Hematopoietic multipotent progenitor cell treated with erythropoietin and hydrocortisone succinate and interleukin-3 and kit ligand, for 4 days (in vitro differentiated cells): ENCODE results near the gene TBL1XR1.
"Not testable (repeated sequence)": the region's sequence is repeated elsewhere in the genome, so short reads cannot be mapped to it uniquely, and the experiment has no call there.

Experiments
- DNase-seq: peaks from one replicate; pipeline ENCODE4 v3.0.0-alpha.2; 2015

The TBL1XR1 gene

DNA sequence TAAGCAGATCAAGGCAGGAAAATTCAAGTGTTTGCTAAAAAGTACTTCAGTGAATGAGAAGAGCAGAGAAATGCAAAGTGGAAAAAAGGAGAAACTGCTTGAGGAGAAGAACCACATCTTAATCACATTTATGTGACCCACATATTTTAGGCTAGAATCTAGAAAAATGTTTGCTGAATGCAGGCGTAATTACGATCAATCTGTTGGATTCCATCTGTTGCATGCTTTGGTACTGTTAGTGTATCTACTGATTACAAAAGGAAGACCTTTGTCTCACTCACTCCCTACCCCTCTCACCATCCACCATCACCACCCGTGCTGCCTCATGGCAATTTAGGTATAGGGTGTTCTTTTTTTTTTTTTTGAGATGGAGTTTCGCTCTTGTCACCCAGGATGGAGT lies 9.7 kb upstream of the TBL1XR1 start:
- no peak for DNase-seq

DNA sequence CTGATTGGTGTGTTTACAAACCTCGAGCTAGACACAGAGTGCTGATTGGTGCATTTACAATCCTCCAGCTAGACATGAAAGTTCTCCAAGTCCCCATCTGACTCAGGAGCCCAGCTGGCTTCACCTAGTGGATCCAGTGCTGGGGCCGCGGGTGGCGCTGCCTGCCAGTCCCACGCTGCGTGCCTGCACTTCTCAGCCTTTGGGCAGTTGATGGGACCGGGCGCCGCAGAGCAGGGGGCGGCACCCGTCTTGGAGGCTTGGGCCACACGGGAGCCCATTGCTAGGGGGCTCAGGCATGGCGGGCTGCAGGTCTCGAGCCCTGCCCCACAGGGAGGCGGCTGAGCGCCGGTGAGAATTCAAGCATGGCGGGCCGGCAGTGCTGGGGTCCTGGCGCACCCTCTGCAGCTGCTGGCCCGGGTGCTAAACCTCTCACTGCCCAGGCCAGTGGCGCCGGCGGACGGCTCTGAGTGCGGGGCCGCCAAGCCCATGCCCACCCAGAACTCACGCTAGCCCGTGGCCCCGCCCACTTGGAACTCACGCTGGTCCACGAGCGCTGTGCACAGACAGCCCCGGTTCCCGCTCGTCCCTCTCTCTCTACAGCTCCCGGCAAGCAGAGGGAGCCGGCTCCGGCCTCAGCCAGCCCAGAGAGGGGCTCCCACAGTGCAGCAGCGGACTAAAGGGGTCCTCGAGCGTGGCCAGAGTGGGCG lies 6.6 kb upstream of the TBL1XR1 start:
- DNase-seq = no peak

DNA sequence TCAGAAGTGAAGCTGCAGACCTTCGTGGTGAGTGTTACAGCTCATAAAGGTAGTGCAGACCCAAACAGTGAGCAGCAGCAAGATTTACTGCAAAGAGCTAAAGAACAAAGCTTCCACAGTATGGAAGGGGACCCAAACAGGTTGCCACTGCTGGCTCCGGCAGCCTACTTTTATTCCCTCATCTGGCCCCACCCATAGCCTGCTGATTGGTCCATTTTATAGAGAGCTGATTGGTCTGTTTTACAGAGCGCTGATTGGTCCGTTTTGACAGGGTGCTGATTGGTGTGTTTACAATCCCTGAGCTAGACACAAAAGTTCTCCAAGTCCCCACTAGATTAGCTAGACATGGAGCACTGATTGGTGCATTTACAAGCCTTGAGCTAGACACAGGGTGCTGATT lies 5.7 kb upstream of the TBL1XR1 start:
- DNase-seq = not testable (repeated sequence)

DNA sequence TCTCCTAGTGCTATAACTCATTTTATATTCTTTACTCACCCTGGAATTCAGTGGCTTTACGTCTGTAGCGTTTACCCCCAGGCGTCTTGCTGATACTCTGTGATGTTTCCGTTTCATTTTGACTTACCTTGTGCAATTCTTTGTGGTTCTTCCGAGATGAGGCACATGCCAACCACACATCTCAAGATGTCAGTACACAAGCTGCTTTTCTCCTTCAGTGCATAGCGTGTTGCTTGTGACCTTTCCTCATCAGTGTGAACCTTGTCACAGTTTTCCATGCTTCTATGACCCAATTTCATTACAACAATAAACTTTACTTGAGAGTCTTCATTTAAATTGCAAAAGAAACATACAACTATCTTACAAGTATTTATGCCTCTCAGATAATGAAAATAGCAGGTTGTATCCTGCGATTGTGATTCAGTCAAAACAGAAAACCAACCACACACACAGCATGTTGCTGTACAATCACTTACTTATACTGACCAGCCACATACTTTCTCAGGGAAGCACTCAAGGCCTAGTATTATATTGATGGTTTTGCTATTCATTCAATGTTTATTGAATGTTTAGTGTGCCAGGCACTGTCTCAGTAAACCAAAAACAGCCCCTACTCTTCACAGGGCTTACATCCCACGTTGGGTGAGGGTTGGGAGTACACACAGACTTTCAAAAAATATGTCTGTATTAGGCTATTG lies 4.6 kb upstream of the TBL1XR1 start:
- DNase-seq = peak; percentile 77

DNA sequence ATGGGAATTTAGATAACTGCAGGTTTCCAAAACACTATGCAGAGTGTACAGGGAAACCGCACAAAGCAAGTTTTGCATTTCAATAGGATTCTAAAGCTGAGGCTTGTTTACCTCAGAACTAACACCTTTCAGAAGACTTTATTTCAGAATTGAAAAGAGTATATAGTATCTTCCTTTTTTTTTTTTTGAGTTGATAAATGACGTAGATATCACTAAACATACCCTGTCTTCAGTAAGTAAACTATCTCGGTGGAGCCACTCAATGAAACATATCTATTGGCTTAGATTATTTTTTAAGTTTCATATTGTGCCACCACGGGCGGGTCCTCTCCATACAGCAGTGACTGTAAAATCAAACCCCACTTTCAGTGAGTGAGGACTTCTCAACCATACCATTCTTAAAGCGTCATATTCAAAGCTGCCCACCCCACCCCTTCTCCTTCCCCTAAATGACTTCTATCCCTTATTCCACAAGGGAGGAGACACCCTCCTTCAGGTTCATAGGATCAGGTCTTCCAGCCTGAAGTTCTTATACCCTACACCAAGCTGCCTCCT lies 2.0 kb upstream of the TBL1XR1 start:
- no peak for DNase-seq

DNA sequence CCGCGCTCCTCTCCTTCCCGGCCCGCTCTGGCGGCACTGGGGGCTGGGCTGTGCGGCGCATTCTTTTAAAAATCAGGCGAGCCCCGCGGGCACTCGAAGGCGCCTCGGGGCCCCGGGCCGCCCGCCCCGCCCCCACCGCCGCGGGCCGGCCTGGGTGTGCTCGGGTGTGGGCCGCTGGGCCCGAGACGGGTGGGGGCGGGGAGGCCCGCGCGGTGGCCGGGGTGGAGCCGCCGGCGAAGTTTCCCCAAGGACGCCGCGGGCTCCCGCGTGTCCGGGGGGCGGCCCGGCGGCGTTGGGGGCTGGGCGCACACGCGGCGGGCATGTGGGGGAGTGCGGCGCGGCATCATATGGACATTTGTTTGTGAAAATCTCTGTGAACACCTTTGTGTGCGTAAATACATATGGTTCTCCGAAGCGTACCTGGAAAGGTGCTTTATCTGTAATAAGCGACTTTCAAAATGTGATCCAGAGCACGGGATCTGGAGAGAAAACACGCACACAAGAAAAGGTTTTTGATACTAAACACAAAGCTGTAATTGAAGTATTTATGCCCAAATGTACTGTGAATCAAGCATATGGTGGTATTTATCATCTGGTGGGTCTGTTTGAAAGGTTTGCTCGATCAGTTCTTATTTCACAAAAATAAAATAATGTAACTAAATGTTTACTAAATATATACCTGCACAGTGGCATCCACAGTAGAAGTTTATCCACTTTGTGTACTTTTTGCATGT lies 612 bp upstream of the TBL1XR1 start:
- DNase-seq = peak; percentile 81

DNA sequence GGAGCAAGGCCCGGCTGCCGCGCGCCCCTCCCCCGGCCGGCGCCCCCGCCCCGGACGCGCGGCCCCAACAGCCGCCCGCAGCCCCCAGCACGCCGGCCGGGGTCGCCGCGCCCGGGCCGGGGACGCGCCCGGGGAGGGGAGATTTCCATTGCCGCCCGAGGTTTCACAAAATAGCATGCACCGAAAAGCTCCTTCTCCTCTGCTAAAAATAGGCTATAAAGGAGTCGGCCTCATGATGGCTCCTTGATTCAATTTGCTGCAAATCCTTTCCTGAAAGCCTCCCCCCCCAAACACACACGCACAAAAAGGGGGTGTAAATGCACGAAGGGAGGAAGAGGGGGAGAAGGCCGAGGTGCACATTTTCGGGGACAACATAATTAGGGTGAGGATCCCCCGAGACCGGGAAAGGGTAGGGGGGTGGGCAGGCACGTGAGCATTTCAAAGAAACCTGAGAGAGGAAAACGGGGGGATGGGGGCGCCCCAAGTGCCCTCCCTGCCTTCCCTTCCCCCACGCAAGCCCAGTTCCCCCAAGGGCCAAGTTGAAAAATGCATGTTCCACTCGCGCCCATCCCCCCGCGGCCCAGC lies 734 bp downstream of the TBL1XR1 start:
- DNase-seq = peak; percentile 78

DNA sequence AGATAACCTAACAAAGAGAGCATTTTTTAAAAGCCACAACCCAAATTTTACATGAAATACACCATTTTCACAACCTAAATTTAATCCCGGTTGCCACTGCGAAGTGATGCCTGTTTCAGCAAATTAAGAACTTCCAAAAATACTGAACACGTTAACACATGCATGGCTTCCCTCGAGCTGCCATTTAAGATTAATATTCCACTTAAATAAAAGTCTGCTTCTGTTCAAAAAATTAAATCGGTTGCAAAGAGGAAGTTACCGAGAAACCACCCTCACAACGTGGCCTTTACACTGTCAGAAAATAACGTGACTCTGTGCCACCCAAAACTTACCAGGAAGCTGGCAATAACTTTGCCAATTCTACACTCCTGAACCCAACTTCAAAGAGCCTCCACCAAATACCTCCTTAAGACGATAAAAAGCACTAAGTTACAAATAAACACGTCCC lies 1.2 kb downstream of the TBL1XR1 start:
- peak; percentile 82 for DNase-seq

DNA sequence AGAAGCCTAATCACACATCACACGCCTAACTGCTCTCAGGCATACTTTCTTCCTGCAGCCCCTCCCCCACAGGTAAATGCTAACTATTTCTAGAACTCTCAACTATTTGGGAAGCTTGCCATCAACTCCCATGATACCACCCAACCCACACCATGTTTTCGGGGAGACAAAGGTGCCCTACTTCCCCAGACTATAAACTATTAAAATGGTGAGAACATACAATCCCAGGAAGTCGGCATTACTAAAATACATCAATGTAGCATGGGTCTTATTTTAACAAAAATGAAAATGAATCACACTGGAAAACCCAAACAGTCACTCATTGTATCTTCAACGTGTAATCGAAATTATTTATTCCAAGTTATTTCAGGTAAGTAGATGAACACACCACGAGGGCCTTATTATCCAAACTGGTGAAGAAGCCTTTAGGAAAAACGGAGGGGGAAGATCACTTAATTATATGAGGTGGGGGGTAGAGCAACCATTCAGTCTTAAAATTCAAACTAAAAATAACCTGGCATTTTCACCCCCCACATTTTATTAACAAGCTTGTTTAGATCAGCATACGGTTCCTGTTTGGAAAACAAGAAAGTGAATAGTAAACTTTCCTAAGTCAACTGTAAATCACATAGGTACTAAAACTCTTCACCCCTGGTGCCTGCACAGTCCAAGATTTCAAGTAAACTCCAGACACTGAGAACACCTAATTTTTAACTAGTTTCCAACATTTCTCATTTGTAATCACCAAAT lies 1.9 kb downstream of the TBL1XR1 start:
- peak; percentile 66 for DNase-seq

DNA sequence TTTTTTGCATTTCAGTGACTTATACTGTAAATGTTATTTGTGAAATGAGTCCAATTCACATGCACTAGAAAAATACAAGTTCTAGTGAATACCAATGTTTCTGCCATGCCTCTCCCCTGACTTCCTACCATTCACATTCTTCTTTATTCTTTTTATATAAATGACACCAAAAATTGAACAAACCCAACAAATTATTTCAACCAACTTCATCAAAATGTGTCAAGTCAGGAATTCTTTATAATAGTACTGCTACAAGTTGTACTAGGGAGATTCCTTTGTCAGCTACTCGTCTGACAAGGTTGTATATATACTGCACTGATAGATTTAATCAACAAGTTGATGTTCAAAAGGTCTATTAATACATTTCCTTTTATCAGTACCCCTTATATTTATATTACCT lies 3.0 kb downstream of the TBL1XR1 start:
- no peak for DNase-seq

DNA sequence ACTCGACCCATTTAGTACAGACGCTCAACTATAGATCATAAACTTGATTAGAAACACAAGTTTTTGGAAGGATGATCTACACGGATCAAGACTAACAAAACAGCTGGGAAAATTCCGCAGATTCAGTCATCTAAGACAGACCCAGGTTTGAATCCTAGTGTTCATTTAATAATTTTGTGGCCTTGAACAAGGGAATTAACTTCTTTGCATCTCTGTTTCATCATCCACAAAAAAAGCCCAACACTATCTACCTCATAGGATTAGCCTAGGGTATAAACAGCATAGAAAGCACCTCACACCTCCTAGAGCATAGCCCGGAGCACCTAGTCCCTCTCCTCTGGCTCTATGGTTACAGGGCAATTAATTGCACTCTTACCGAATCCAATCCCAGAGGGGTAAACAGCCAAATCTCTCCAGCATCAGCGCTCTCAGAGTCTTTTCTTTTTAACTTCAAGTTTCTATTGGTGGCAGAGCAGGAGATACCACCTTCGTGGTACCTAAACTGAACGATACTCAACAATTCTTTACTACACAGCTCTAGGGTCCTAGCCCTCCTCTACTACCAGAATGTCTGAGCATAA lies 3.5 kb downstream of the TBL1XR1 start:
- no peak for DNase-seq

DNA sequence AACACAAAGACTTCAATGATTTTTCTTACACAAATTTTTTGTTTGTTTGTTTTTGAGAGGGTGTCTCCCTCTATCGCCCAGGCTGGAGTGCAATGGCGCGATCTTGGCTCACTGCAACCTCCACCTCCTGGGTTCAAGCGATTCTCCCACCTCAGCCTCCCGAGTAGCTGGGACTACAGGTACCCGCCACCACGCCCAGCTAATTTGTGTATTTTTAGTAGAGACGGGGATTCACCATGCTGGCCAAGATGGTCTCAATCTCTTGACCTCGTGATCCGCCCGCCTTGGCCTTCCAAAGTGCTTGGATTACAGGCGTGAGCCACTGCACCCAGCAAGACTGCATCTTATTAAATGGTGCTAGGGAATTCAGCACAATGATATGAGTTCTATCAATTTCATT lies 4.0 kb downstream of the TBL1XR1 start:
- DNase-seq = not testable (repeated sequence)

DNA sequence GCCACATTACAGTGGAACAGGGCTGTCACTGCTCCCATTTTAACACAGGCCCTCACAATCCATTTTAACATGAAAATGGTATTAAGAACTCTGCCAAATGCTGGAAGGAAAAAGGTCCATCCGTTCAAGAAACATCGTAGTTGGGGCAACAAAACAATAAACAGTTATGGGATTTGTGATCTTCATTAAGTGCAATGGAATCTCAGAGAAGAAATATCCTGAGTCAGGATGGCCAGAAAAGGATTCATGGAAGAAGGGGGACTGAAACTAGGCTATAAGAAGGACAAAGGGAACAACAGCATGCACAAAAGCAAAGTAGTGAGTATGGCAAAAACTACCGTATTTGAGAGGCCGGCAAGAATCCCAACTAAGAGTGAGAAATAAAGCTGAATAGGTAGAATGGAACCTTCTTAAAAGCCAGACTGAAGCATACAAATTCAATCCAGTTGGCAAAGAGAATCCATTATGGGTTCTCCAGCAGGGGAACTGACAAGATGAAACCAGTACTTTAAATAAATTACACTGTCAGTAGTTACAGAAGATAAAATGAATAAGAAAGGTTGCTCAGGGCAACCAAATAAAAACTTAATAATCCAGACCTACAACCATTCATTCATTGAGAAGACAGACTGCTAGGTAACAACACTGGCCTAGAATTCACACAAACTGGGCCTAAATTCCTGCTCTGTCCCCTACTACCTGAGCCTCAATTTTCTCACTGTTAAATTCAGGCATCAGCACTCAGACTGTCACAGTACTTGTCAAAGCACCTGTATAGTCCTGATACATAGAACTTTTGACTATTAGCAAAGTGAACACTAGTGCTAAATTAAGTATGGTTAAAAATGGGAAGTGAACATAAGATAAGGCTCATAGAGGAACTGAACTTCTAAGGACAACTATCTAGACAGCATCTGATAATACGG lies 6.3 kb downstream of the TBL1XR1 start:
- peak; percentile 62 for DNase-seq

DNA sequence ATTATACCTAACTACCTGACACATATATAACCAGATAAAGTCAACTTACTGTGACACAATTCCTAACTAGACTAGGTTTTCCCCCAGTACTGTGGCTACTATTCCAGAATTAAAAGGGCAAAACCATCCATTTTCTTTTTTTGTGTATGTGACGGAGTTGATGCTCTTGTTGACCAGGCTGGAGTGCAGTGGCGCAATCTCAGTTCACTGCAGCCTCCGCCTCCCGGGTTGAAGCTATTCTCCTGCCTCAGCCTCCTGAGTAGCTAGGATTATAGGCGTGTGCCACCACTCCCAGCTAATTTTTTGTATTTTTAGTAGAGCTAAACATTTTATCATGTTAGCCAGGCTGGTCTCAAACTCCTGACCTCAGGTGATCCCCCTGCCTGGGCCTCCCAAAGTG lies 7.1 kb downstream of the TBL1XR1 start:
- DNase-seq = not testable (repeated sequence)

DNA sequence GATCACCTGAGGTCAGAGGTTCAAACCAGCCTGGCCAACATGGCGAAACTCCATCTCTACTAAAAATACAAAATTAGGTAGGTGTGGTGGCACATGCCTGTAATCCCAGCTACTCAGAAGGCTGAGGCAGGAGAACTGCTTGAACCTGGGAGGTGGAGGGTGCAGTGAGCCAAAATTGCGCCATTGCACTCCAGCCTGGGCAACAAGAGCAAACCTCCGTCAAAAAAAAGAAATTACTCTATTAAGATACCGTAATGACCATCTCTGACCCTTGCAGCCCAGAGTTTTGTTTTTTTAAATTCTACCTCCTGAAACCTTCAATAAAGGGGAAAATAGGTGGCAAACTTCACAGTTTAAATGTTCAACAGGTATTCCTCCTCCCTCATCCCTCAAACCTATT lies 9.0 kb downstream of the TBL1XR1 start:
- DNase-seq = not testable (repeated sequence)

DNA sequence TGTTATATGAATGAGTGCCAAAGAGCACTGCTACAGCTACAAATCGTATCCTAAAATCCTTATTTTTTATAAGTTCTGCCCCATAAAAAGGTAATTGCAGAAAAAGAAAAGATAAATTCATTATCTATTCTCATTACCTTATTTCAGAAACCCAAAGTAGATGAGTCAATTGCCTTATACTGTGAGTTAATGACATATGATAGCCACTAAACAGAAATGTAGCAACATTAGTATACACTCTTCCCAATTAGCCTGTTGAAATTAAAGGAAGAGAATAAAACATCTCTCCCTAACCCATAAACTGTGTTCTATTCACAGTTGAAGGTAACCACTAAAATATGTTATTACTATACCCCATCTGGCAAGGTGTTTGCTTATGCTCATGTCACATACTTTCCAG lies 11.0 kb downstream of the TBL1XR1 start:
- DNase-seq = no peak

DNA sequence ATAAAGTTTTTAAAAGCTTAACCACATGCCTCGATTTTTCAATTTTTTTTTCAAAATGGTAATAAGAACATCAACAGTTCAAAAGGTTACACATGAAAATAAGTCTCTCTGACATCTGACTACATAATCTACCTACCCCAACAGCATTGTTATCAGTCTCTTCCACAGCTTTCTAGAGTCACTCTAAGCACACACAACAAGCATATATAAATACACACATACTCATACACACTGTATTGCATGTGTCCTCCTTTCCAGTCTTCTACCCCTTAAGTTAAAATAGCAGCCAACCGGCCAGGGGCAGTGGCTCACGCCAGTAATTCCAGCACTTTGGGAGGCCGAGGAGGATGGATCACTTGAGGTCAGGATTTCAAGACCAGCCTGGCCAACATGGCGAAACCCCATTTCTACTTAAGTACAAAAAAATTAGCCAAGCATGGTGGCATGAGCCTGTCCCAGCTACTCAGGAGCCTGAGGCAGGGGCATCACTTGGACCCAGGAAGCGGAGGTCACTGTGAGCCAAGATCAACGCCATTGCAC lies 12.2 kb downstream of the TBL1XR1 start:
- no peak for DNase-seq

DNA sequence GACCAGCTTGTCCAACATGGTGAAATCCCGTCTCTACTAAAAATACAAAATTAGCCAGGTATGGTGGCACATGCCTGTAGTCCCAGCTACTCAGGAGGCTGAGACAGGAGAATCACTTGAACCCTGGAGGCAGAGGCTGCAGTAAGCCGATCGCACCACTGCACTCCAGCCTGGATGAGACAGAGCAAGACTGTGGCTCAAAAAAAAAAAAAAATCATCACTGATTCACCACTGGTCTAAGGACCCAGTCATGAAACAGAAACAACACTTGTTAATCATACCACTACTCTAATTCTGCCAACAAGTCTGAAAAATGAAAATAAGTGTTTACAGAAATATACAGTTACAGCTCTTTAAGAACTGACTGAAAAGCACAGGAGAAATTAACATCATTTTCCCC lies 12.7 kb downstream of the TBL1XR1 start:
- DNase-seq = not testable (repeated sequence)

DNA sequence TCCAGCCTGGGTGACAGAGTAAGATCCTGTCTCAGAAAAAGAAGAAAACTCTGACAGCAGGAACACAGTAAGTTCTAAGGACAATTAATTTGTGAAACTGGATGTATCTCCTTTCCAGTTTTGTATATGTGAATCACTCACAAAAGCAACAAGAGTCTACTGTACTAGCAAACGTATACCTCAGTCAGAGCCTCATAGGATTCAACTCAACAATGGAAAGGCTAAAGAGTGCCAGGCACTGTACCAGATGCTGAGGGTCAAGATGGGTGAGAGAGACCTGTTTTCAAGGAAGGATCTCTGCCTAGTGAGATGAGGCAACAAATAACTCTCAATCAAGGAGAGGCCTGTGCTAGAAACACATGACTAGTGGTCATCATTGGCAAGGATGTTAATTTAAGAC lies 14.9 kb downstream of the TBL1XR1 start:
- no peak for DNase-seq

DNA sequence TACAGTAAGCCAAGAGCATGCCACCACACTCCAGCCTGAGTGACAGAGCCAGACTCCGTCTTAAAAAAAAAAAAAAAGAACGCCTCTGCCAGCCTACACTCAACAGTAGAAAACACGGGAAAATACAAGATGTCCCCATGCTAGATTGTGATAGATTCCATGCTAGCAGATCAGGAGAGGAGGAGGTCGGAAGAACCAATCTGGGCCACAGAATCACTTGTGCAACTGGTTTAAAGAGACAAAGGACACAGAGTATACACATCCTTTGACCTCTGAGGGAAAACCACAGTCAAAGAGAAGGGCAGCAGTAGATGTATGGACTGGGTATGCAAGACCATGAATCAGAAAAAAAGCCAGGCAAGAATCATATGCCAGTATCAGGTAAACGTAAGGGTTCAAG lies 15.9 kb downstream of the TBL1XR1 start:
- no peak for DNase-seq

DNA sequence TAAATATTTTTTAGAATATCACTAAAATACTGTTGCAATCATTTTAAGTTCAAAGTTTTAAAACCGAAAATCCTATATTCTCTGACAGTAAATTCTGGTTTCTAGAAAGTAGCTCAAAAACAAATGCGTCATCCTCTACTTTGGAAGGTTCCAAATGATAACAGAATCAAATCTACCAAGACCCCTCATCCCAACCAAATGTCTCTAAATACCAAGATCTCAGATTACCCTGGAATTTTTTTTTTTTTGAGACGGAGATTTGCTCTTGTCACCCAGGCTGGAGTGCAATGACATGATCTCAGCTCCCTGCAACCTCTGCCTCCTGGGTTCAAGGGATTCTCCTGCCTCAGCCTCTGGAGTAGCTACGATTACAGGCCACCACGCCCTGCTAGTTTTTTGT lies 16.8 kb downstream of the TBL1XR1 start:
- DNase-seq = no peak
